Measurements from ENCODE around the gene CPLX4.

DNA sequence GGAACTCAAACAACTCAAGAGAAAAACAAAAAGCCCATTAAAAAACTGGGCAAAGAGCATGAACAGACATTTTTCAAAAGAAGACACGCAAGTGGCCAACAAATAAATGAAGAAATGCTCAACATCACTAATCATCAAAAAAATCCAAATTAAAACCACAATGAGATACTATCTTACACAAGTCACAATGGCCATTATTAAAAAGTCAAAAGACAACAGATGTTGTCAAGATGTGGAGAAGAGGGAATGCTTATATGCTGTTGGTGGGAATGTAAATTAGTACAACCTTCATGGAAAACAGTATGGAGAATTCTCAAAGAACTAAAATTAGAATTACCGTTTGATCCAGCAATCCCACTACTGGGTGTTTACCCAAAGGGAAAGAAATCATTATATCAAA, 25.5 kb upstream of the CPLX4 start:
- TF ChIP-seq YY1 (IDR thresholded peaks at IDR 0.05; ENCODE audit: insufficient read depth, insufficient read length) (no peak), ZNF274 (IDR thresholded peaks at IDR 0.05; ENCODE audit: low read depth, low read length) (no peak)

Data from NT2/D1 (cell line).